Prostate gland (tissue), 2 donors: ENCODE results near the gene PRAF2. TPM values are rescaled to one million over a fixed set of nuclear protein-coding genes. Genes with fewer than 3 reads are reported as not detected.

ENCODE experiments used
- DNase-seq: peaks from one replicate; pipeline ENCODE4 v3.0.0-alpha.2; 2019; ENCODE audit warnings: low spot score
- H3K27ac ChIP-seq, 2 donors: fragments of 200-600 bp; sonication (generic); 2 replicates each; pipeline ENCODE4 v1.5.1; 2017 to 2019
- H3K27me3 ChIP-seq: fragments of 200-600 bp; sonication (generic); replicated peaks from 2 replicates; pipeline ENCODE4 v1.5.1; 2019; ENCODE audit not compliant: insufficient read depth
- H3K36me3 ChIP-seq, 2 donors: fragments of 200-600 bp; sonication (generic); 1 replicate in 1 of 2; 2 replicates in 1 of 2; pipeline versions ENCODE4 v1.5.1 to v1.8.1; 2017 to 2019
- H3K4me1 ChIP-seq: fragments of 200-600 bp; sonication (generic); replicated peaks from 2 replicates; pipeline ENCODE4 v1.5.1; 2019
- H3K4me3 ChIP-seq, 2 donors: fragments of 200-600 bp; sonication (generic); 2 replicates each; pipeline ENCODE4 v1.5.1; 2017 to 2019
- H3K9me3 ChIP-seq: fragments of 200-600 bp; sonication (generic); 2 replicates; pipeline ENCODE4 v1.5.1; 2017
- CTCF ChIP-seq, 4 experiments: fragments of 200-600 bp in 2 of 4; fragments of 450-650 bp in 2 of 4; sonication (generic) in 2 of 4; IDR thresholded peaks; 1 replicate in 3 of 4; 2 replicates in 1 of 4; pipeline ENCODE4 v1.5.1; 2016 to 2019; ENCODE audit warnings: antibody characterized with exemption in 4 of 4, mild to moderate bottlenecking in 2 of 4, moderate library complexity in 2 of 4
- POLR2A ChIP-seq: fragments of 450-650 bp; IDR thresholded peaks from one replicate; pipeline ENCODE4 v1.6.1; 2016; ENCODE audit warnings: antibody characterized with exemption, mild to moderate bottlenecking
- POLR2AphosphoS5 ChIP-seq: sonication (generic); formaldehyde crosslinking; IDR thresholded peaks from one replicate; pipeline ENCODE4 v1.6.1; 2017; ENCODE audit warnings: antibody characterized with exemption
- WGBS: methylation state at CpG from one replicate; pipeline ENCODE4 v1.1.5; 2018; 5-methylcytosine and 5-hydroxymethylcytosine counted together
- intact Hi-C: fragments of 100-400 bp; cut with DNase I; formaldehyde crosslinking; loops from one replicate; pipeline ENCODE4 v1.14.2; 2022
- total RNA-seq, 2 donors: library from RNA; depleted of rRNA; stranded (reverse); fragments of >200 nt; gene quantifications; one replicate each; pipeline ENCODE4 v1.1.0, GENCODE V29; 2016

The PRAF2 gene
- total RNA-seq, 2 donors from 2014 or later: 13.9 to 42.9 TPM

- Histone ChIP-seq H3K4me1 (no peaks in the 10 kb centered on the region), H3K27me3 (no peaks in the 10 kb centered on the region), H3K27ac (no peak overlapping the region), H3K9me3 (no peaks in the 10 kb centered on the region), H3K36me3 (no peaks in the 10 kb centered on the region), H3K4me3 (no peak overlapping the region)
- WGBS: 84% methylated on average over 8 of the region's 11 CpGs
- DNase-seq: no peak
- no peak for TF ChIP-seq POLR2A
- no peak for TF ChIP-seq POLR2AphosphoS5
- no peak for TF ChIP-seq CTCF (IDR thresholded peaks at IDR 0.05)
- intact Hi-C loops: no loop called here
These were observed 4.8 kb downstream of the PRAF2 start for GRCh38 chrX:49069038-49069437.

- H3K4me1 ChIP-seq: no peaks in the 10 kb centered on the region
- no peaks in the 10 kb centered on the region for H3K27me3 ChIP-seq
- H3K4me3 ChIP-seq: no peak overlapping the region
- intact Hi-C loops: no loop called here
- H3K27ac ChIP-seq: no peak overlapping the region
- no peaks in the 10 kb centered on the region for H3K36me3 ChIP-seq
- TF ChIP-seq CTCF (IDR thresholded peaks at IDR 0.05) (no peak), POLR2A (no peak), POLR2AphosphoS5 (no peak)
- no peaks in the 10 kb centered on the region for H3K9me3 ChIP-seq
- WGBS: 91% methylated on average over 14 of the region's 41 CpGs
- no peak for DNase-seq
These were observed 6.3 kb downstream of the PRAF2 start for GRCh38 chrX:49067285-49068120.

DNA sequence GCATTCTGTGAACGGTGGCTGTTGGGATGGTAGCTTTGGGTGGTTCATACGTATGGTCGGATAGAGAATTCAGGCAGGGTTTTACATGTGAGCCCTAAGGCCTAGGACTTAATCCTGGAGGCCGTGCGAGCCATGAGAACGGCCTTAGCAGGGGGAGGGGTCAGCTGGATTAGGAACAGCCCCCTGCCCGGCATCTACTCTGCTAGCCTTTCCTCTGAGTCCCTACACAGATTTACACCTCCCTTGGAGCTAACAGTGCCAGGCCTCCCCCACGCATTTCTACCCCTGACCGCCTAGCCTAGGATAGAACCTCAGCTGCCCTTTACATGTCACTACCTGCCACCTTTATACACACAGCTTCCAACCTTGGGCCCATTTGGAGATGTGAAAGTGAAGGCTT, 7.1 kb downstream of the PRAF2 start:
- intact Hi-C loops: no loop called here

DNA sequence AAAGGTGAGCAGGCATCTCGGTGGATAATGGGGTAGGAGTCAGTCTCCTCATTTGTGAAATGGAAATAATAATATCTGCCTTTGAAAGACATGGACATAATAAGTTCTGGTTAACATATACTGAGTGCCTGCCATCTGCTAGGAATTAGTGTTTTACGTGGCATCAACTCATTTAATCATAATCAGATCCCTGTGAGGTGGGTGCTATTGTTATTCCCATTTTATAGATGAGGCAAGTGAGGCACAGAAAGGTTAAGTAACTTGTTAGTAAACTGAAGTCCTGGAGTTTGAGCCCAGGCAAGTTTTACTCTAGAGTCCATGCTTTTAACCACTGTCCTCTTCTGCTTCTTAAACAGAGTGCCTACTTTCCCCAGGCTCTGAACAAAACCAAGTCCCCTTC, 7.5 kb downstream of the PRAF2 start:
- intact Hi-C loops: no loop called here
- no peak overlapping the region for H3K4me3 ChIP-seq
- no peaks in the 10 kb centered on the region for H3K36me3 ChIP-seq
- H3K4me1 ChIP-seq: no peaks in the 10 kb centered on the region
- H3K27me3 ChIP-seq: no peaks in the 10 kb centered on the region
- DNase-seq: no peak
- no peaks in the 10 kb centered on the region for H3K9me3 ChIP-seq
- no peak for TF ChIP-seq CTCF (IDR thresholded peaks at IDR 0.05)
- TF ChIP-seq POLR2A: no peak
- no peak for TF ChIP-seq POLR2AphosphoS5
- WGBS: 79% methylated on average over 2 of the region's 2 CpGs
- H3K27ac ChIP-seq: no peak overlapping the region

More for the DNA sequence above, 7.1 kb downstream of the PRAF2 start:
- Histone ChIP-seq H3K4me1 (no peaks in the 10 kb centered on the region), H3K27me3 (no peaks in the 10 kb centered on the region), H3K4me3 (no peak overlapping the region), H3K9me3 (no peaks in the 10 kb centered on the region), H3K36me3 (no peaks in the 10 kb centered on the region), H3K27ac (no peak overlapping the region)
- TF ChIP-seq POLR2A (no peak), CTCF (IDR thresholded peaks at IDR 0.05) (no peak)
- DNase-seq: no peak
- WGBS: 65% methylated on average over 6 of the region's 9 CpGs

DNA sequence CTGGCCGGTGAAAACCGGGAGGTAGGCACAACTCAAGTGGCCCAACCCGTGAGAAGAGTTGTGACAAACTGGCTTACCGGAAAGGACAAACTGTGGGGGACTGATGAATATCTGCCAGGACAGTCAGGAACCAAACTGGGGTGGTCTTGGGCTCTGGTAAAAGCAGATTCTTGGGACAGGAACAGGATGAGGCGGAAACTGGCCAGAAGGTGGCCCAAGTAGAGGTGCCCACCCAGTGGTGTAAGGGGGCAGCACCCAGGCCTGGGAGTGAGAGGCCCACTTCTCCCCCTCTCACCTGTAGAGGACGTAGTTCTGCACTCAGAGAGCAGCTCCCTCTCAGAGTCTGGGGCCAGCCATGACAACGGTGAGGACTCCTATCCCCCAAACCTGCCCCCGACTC, 9.1 kb downstream of the PRAF2 start:
- TF ChIP-seq POLR2A (no peak), CTCF (IDR thresholded peaks at IDR 0.05) (no peak), POLR2AphosphoS5 (no peak)
- no peaks in the 10 kb centered on the region for H3K9me3 ChIP-seq
- H3K4me1 ChIP-seq: no peaks in the 10 kb centered on the region
- DNase-seq: no peak
- no peaks in the 10 kb centered on the region for H3K36me3 ChIP-seq
- 80% methylated on average over 8 of the region's 8 CpGs for WGBS
- H3K27me3 ChIP-seq: no peaks in the 10 kb centered on the region
- no peak overlapping the region for H3K4me3 ChIP-seq
- no peak overlapping the region for H3K27ac ChIP-seq
- intact Hi-C loops: no loop called here
